ENCODE measurements around the gene HAPSTR1.

- TF ChIP-seq CTCF (IDR thresholded peaks at IDR 0.05) = no peak
- TF ChIP-seq POLR2A (IDR thresholded peaks at IDR 0.05) = no peak
These were observed 13.7 kb downstream of the HAPSTR1 start for GRCh38 chr16:9105189-9105588.

Data from body of pancreas (tissue), 4 donors.